H9 (cell line): ENCODE results near the gene TMCC1. TPM values are rescaled to one million over a fixed set of nuclear protein-coding genes. Genes with fewer than 3 reads are reported as not detected.

ENCODE experiments used
- DNase-seq: peaks from one replicate; pipeline ENCODE4 v3.0.0-alpha.2; 2017
- H2AFZ ChIP-seq: one replicate; pipeline ENCODE4 v1.6.1; 2013; ENCODE audit warnings: mild to moderate bottlenecking, low read length, control low read depth, moderate library complexity
- H2AK5ac ChIP-seq: 2 replicates; pipeline ENCODE4 v1.6.1; 2013; ENCODE audit warnings: low read length, control low read depth, mixed read lengths; ENCODE audit not compliant: insufficient read length
- H2BK120ac ChIP-seq: one replicate; pipeline ENCODE4 v1.6.1; 2013; ENCODE audit warnings: low read depth, mild to moderate bottlenecking, low read length, control low read depth, inconsistent platforms; ENCODE audit not compliant: poor library complexity, severe bottlenecking
- H2BK12ac ChIP-seq: 2 replicates; pipeline ENCODE4 v1.6.1; 2013; ENCODE audit warnings: low read length, control low read depth, mixed read lengths, low read depth; ENCODE audit not compliant: insufficient read length
- H2BK15ac ChIP-seq: 2 replicates; pipeline ENCODE4 v1.6.1; 2013; ENCODE audit warnings: low read depth, low read length, control low read depth
- H2BK20ac ChIP-seq: one replicate; pipeline ENCODE4 v1.6.1; 2013; ENCODE audit warnings: low read depth, mild to moderate bottlenecking, low read length, control low read depth, inconsistent platforms; ENCODE audit not compliant: poor library complexity, severe bottlenecking
- H2BK5ac ChIP-seq: 2 replicates; pipeline ENCODE4 v1.6.1; 2013; ENCODE audit warnings: low read length, control low read depth, mixed read lengths; ENCODE audit not compliant: insufficient read length
- H3K14ac ChIP-seq: 2 replicates; pipeline ENCODE4 v1.6.1; 2013; ENCODE audit warnings: low read length, control low read depth; ENCODE audit not compliant: insufficient read depth
- H3K18ac ChIP-seq: 2 replicates; pipeline ENCODE4 v1.6.1; 2013; ENCODE audit warnings: low read depth, mild to moderate bottlenecking, mixed read lengths, low read length, control low read depth; ENCODE audit not compliant: insufficient read length
- H3K23ac ChIP-seq: 2 replicates; pipeline ENCODE4 v1.6.1; 2013; ENCODE audit warnings: low read length, control low read depth, mixed read lengths, low read depth; ENCODE audit not compliant: insufficient read length
- H3K23me2 ChIP-seq: 2 replicates; pipeline ENCODE4 v1.6.1; 2013; ENCODE audit warnings: low read depth, mild to moderate bottlenecking, mixed read lengths, low read length, control low read depth; ENCODE audit not compliant: insufficient read length, poor library complexity, severe bottlenecking
- H3K27ac ChIP-seq: 2 replicates; pipeline ENCODE4 v1.5.1; 2013; ENCODE audit warnings: low read length, control low read depth, mixed read lengths, low read depth; ENCODE audit not compliant: insufficient read length
- H3K27me3 ChIP-seq: 2 replicates; pipeline ENCODE4 v1.6.1; 2013; ENCODE audit warnings: low read length, control low read depth, inconsistent platforms; ENCODE audit not compliant: insufficient read depth
- H3K4ac ChIP-seq: 2 replicates; pipeline ENCODE4 v1.6.1; 2013; ENCODE audit warnings: low read depth, mild to moderate bottlenecking, control low read depth, inconsistent platforms, low read length, moderate library complexity
- H3K4me1 ChIP-seq: 2 replicates; pipeline ENCODE4 v1.6.1; 2013; ENCODE audit warnings: low read length, control low read depth, inconsistent platforms; ENCODE audit not compliant: insufficient read depth
- H3K4me2 ChIP-seq: 2 replicates; pipeline ENCODE4 v1.6.1; 2013; ENCODE audit warnings: low read length, control low read depth, mixed read lengths; ENCODE audit not compliant: insufficient read length, insufficient read depth
- H3K56ac ChIP-seq: 2 replicates; pipeline ENCODE4 v1.6.1; 2013; ENCODE audit warnings: low read depth, mild to moderate bottlenecking, mixed read lengths, low read length, control low read depth; ENCODE audit not compliant: insufficient read length
- H3K79me1 ChIP-seq: 2 replicates; pipeline ENCODE4 v1.6.1; 2013; ENCODE audit warnings: low read depth, mild to moderate bottlenecking, moderate library complexity, low read length, control low read depth, inconsistent platforms; ENCODE audit not compliant: insufficient read depth, poor library complexity, severe bottlenecking
- H3K79me2 ChIP-seq: 2 replicates; pipeline ENCODE4 v1.6.1; 2013; ENCODE audit warnings: low read length, control low read depth, inconsistent platforms; ENCODE audit not compliant: insufficient read depth
- H3K9ac ChIP-seq: 2 replicates; pipeline ENCODE4 v1.6.1; 2013; ENCODE audit warnings: low read length, control low read depth, mixed read lengths; ENCODE audit not compliant: insufficient read length; ENCODE audit errors: extremely low read depth
- H3K9me3 ChIP-seq: one replicate; pipeline ENCODE4 v1.6.1; 2013; ENCODE audit warnings: low read depth, low read length, inconsistent platforms; ENCODE audit not compliant: control insufficient read depth
- H3T11ph ChIP-seq: one replicate; pipeline ENCODE4 v1.6.1; 2013; ENCODE audit warnings: mild to moderate bottlenecking, low read length, control low read depth, inconsistent platforms
- H4K20me1 ChIP-seq: one replicate; pipeline ENCODE4 v1.6.1; 2013; ENCODE audit not compliant: control insufficient read depth, insufficient read length, insufficient read depth
- H4K5ac ChIP-seq: 2 replicates; pipeline ENCODE4 v1.6.1; 2013; ENCODE audit warnings: low read depth, mild to moderate bottlenecking, mixed read lengths, low read length, control low read depth; ENCODE audit not compliant: insufficient read length
- H4K8ac ChIP-seq: replicated peaks from 2 replicates; pipeline ENCODE4 v1.6.1; 2013; ENCODE audit warnings: low read length, control low read depth, mixed read lengths, low read depth; ENCODE audit not compliant: insufficient read length
- H4K91ac ChIP-seq: 2 replicates; pipeline ENCODE4 v1.6.1; 2013; ENCODE audit warnings: low read depth, mild to moderate bottlenecking, moderate library complexity, mixed read lengths, low read length, control low read depth; ENCODE audit not compliant: insufficient read length
- H3K27ac Mint-ChIP-seq, 3 experiments: 2 replicates in 2 of 3; 3 replicates in 1 of 3; pipeline ENCODE4 v1.8.0; 2020 to 2021; ENCODE audit warnings: mixed read lengths in 3 of 3, mild to moderate bottlenecking in 1 of 3, moderate library complexity in 1 of 3
- H3K27me3 Mint-ChIP-seq: 2 replicates; pipeline ENCODE4 v1.8.0; 2021; ENCODE audit warnings: low read depth, mild to moderate bottlenecking, moderate library complexity, mixed read lengths
- H3K36me3 Mint-ChIP-seq, 3 experiments: 2 replicates in 2 of 3; 3 replicates in 1 of 3; pipeline ENCODE4 v1.8.0; 2020 to 2021; ENCODE audit warnings: low read depth in 3 of 3, mixed read lengths in 3 of 3; ENCODE audit not compliant: insufficient read depth in 1 of 3
- H3K4me1 Mint-ChIP-seq, 2 experiments: 2 replicates each; pipeline ENCODE4 v1.8.0; 2020; ENCODE audit warnings: mixed read lengths in 2 of 2
- H3K4me3 Mint-ChIP-seq, 2 experiments: 2 replicates in 1 of 2; 3 replicates in 1 of 2; pipeline ENCODE4 v1.8.0; 2020 to 2021; ENCODE audit warnings: mild to moderate bottlenecking in 2 of 2, mixed read lengths in 2 of 2, moderate library complexity in 1 of 2
- H3K9me3 Mint-ChIP-seq, 2 experiments: 2 replicates in 1 of 2; 3 replicates in 1 of 2; pipeline ENCODE4 v1.8.0; 2020; ENCODE audit warnings: mild to moderate bottlenecking in 2 of 2, mixed read lengths in 2 of 2, moderate library complexity in 1 of 2
- WGBS: extraction: QIAGEN DNeasy Blood & Tissue Kit; methylation state at CpG from one replicate; pipeline ENCODE4 v1.1.7; 2013; ENCODE audit warnings: missing lambda C conversion rate, low lambda C conversion rate, mixed read lengths; ENCODE audit not compliant: insufficient read length; ENCODE audit errors: extremely low coverage; 5-methylcytosine and 5-hydroxymethylcytosine counted together
- total RNA-seq: library from RNA; stranded (reverse); gene quantifications from 2 replicates; pipeline ENCODE4 v1.2.1, GENCODE V29; 2021
- TF ChIP-seq, protein P1 (sequence below): fragments of 200-600 bp; sonication (generic); conservative IDR thresholded peaks from 3 replicates; pipeline ENCODE4 v1.8.0; 2021; ENCODE audit warnings: antibody characterized with exemption, mild to moderate bottlenecking

The TMCC1 gene
- total RNA-seq, 1 experiment from 2014 or later, result 24.4 TPM

DNA sequence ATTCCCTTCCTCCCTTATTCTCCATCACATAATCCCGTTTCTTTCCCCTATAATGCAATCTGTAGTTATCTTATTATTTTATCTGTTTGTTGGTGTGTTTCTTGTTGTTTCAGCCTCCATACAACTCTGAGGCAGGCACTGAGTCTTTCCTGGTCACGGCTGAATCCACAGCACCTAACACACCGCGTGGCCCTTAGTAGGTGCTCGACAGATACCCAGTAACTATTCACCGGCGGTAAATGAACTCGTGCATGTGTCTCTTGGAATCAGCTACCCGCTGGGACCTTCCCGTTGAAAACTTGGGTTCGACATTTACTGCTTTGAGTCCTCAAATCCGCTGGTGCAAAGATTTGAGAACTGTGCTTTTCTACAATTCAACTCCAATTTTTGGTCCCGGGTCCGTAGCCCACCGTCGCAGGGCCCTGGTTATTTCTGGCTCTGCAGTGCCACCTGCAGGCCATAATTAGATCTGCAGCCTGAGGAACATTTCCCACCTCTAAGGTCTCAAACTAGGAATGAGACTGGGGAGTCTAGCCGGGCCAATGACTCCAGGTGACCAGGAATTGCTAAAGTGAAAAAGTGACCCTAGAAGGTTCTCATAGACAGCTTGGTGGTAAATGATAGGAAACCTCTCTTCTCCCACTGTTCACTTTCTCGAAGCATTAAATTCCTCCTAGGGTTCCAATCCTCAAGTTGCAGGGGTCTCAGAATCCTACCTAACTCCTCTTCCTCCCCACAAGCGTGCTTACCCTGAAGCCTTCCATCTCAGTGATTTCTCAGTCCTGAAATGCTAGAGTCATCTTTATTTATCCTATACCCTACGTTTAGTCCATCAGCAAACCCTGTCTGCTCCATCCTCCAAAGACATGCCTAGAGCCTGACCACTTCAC, 41.0 kb upstream of the TMCC1 start:
- Histone ChIP-seq H3K9me3 (no peaks in the 10 kb centered on the region), H3K18ac (no peak overlapping the region), H2BK5ac (no peak overlapping the region), H4K8ac (no peak overlapping the region), H2BK20ac (no peak overlapping the region), H3K56ac (no peak overlapping the region), H3K4me1 (no peaks in the 10 kb centered on the region), H3K9ac (no peak overlapping the region), H2AFZ (peak overlapping the region; percentile 97), H3K23ac (no peak overlapping the region), H2BK120ac (no peak overlapping the region), H2BK12ac (no peak overlapping the region), H2BK15ac (no peak overlapping the region), H3K27ac (no peak overlapping the region), H3K23me2 (no peaks in the 10 kb centered on the region), H3K79me2 (no peaks in the 10 kb centered on the region), H4K91ac (no peak overlapping the region), H3K4ac (no peak overlapping the region), H3K4me2 (peak overlapping the region; percentile 45), H3K27me3 (no peaks in the 10 kb centered on the region), H2AK5ac (no peak overlapping the region), H4K5ac (no peak overlapping the region), H3K14ac (no peak overlapping the region), H3T11ph (no peak overlapping the region), H4K20me1 (no peaks in the 10 kb centered on the region), H3K79me1 (no peaks in the 10 kb centered on the region)
- Mint-ChIP-seq H3K9me3 (peaks cover 8 to 11% of the 10 kb centered on the region in 2 experiments), H3K27me3 (peaks cover 13% of the 10 kb centered on the region), H3K27ac (no peak overlapping the region), H3K4me3 (no peak overlapping the region), H3K36me3 (peaks cover 2 to 9% (median 5%) of the 10 kb centered on the region in 3 experiments; a peak in 4 of 7 replicates), H3K4me1 (peaks cover 9 to 18% of the 10 kb centered on the region in 2 experiments)
- DNase-seq, result peak; percentile 44
- WGBS, result 100% methylated on average over 1 of the region's 20 CpGs
- TF ChIP-seq, protein P1, sequence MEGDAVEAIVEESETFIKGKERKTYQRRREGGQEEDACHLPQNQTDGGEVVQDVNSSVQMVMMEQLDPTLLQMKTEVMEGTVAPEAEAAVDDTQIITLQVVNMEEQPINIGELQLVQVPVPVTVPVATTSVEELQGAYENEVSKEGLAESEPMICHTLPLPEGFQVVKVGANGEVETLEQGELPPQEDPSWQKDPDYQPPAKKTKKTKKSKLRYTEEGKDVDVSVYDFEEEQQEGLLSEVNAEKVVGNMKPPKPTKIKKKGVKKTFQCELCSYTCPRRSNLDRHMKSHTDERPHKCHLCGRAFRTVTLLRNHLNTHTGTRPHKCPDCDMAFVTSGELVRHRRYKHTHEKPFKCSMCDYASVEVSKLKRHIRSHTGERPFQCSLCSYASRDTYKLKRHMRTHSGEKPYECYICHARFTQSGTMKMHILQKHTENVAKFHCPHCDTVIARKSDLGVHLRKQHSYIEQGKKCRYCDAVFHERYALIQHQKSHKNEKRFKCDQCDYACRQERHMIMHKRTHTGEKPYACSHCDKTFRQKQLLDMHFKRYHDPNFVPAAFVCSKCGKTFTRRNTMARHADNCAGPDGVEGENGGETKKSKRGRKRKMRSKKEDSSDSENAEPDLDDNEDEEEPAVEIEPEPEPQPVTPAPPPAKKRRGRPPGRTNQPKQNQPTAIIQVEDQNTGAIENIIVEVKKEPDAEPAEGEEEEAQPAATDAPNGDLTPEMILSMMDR, result peak; percentile 92
